Trophoblast cell (in vitro differentiated cells and primary cell): ENCODE measurements around the gene EPB42.

ENCODE experiments used
- DNase-seq, 2 donors: peaks; one replicate each; pipeline ENCODE4 v3.0.0-alpha.2; 2016
- H2AFZ ChIP-seq: 2 replicates; pipeline ENCODE4 v1.6.1; 2013; ENCODE audit warnings: low read length, moderate library complexity, mild to moderate bottlenecking; ENCODE audit not compliant: insufficient read depth, poor library complexity
- H2AK5ac ChIP-seq: 2 replicates; pipeline ENCODE4 v1.6.1; 2013; ENCODE audit warnings: mild to moderate bottlenecking, low read length
- H2BK120ac ChIP-seq: 2 replicates; pipeline ENCODE4 v1.6.1; 2013; ENCODE audit warnings: low read length, mild to moderate bottlenecking, moderate library complexity; ENCODE audit not compliant: insufficient read depth, poor library complexity
- H2BK12ac ChIP-seq: 2 replicates; pipeline ENCODE4 v1.6.1; 2013; ENCODE audit warnings: mild to moderate bottlenecking, low read length, moderate library complexity
- H2BK5ac ChIP-seq: 2 replicates; pipeline ENCODE4 v1.6.1; 2013; ENCODE audit warnings: low read length, low read depth, moderate library complexity, mild to moderate bottlenecking; ENCODE audit not compliant: poor library complexity
- H3K14ac ChIP-seq: 2 replicates; pipeline ENCODE4 v1.6.1; 2013; ENCODE audit warnings: mild to moderate bottlenecking, low read length
- H3K18ac ChIP-seq: 2 replicates; pipeline ENCODE4 v1.6.1; 2013; ENCODE audit warnings: mild to moderate bottlenecking, low read length
- H3K23ac ChIP-seq: 2 replicates; pipeline ENCODE4 v1.6.1; 2013; ENCODE audit warnings: low read length
- H3K27ac ChIP-seq: 2 replicates; pipeline ENCODE4 v1.5.1; 2013; ENCODE audit warnings: low read depth, mild to moderate bottlenecking, inconsistent platforms, low read length, moderate library complexity
- H3K27me3 ChIP-seq: 2 replicates; pipeline ENCODE4 v1.6.1; 2013; ENCODE audit warnings: inconsistent platforms, mild to moderate bottlenecking, low read length, moderate library complexity; ENCODE audit not compliant: insufficient read depth
- H3K36me3 ChIP-seq, 2 experiments: 1 replicate in 1 of 2; 2 replicates in 1 of 2; pipeline ENCODE4 v1.6.1; 2013; ENCODE audit warnings: low read length in 2 of 2, mild to moderate bottlenecking in 2 of 2, moderate library complexity in 1 of 2; ENCODE audit not compliant: insufficient read depth in 2 of 2, control insufficient read depth in 1 of 2
- H3K4ac ChIP-seq: 2 replicates; pipeline ENCODE4 v1.6.1; 2013; ENCODE audit warnings: low read depth, mild to moderate bottlenecking, low read length, moderate library complexity
- H3K4me1 ChIP-seq, 2 experiments: 1 replicate in 1 of 2; 2 replicates in 1 of 2; pipeline ENCODE4 v1.6.1; 2013; ENCODE audit warnings: low read length in 2 of 2, mild to moderate bottlenecking in 2 of 2, moderate library complexity in 1 of 2; ENCODE audit not compliant: insufficient read depth in 2 of 2, control insufficient read depth in 1 of 2
- H3K4me2 ChIP-seq: 2 replicates; pipeline ENCODE4 v1.6.1; 2013; ENCODE audit warnings: inconsistent platforms, mild to moderate bottlenecking, low read length, moderate library complexity
- H3K4me3 ChIP-seq: 2 replicates; pipeline ENCODE4 v1.5.1; 2013; ENCODE audit warnings: mild to moderate bottlenecking, low read depth, low read length, inconsistent platforms
- H3K79me1 ChIP-seq: one replicate; pipeline ENCODE4 v1.6.1; 2013; ENCODE audit warnings: low read length
- H3K79me2 ChIP-seq: 2 replicates; pipeline ENCODE4 v1.6.1; 2013; ENCODE audit warnings: low read length, mild to moderate bottlenecking; ENCODE audit not compliant: control insufficient read depth, insufficient read depth, poor library complexity
- H3K9ac ChIP-seq: 2 replicates; pipeline ENCODE4 v1.6.1; 2013; ENCODE audit warnings: mild to moderate bottlenecking, low read length
- H3K9me3 ChIP-seq: 2 replicates; pipeline ENCODE4 v1.6.1; 2013; ENCODE audit warnings: low read depth, mild to moderate bottlenecking, control low read depth, inconsistent platforms, low read length; ENCODE audit not compliant: insufficient read depth
- H4K12ac ChIP-seq: 2 replicates; pipeline ENCODE4 v1.6.1; 2013; ENCODE audit warnings: low read depth, mild to moderate bottlenecking, low read length, moderate library complexity
- H4K8ac ChIP-seq: 2 replicates; pipeline ENCODE4 v1.6.1; 2013; ENCODE audit warnings: low read depth, mild to moderate bottlenecking, low read length, moderate library complexity
- H4K91ac ChIP-seq: one replicate; pipeline ENCODE4 v1.6.1; 2013; ENCODE audit warnings: low read depth, mild to moderate bottlenecking, low read length, moderate library complexity
- WGBS: extraction: QIAGEN DNeasy Blood & Tissue Kit; methylation state at CpG from one replicate; pipeline ENCODE4 v1.1.7; 2013; ENCODE audit warnings: missing lambda C conversion rate; ENCODE audit not compliant: insufficient read length, insufficient coverage; ENCODE audit errors: extremely low coverage; 5-methylcytosine and 5-hydroxymethylcytosine counted together

EPB42 gene

DNA sequence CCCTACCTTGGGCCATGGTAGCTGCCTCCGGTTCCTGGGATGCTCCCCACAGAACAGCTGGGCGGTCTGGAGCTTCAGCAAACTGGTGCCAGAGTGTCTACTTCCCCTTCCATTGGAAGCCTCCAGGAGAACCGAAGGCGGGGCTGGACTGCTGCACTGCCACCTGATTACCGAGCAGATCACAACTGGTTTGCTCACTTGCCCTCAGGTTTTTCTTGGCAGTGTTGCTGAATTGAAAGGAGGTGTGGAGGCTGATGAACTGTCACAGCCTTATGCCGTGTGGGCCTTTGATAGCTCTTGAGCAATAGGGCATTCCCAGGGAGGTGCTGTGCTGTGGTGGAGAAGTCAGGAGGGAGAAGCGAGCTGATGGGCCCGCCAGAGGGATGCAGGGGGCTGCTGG is 46.0 kb upstream of the EPB42 start, which contains the start of gene TGM5:
Gene TGM5 (minus strand): TSS at position 95 of the 400 bp plus-strand sequence. CDS start 79 bp downstream, at position 16.
- Histone ChIP-seq H3K79me2 (no peaks in the 10 kb centered on the region), H3K36me3 (no peaks in the 10 kb centered on the region), H3K9me3 (peaks cover 2% of the 10 kb centered on the region), H3K27me3 (no peaks in the 10 kb centered on the region), H4K91ac (no peak within 1 kb of the TSS), H3K4ac (no peak within 1 kb of the TSS), H3K18ac (no peak within 1 kb of the TSS), H3K79me1 (no peaks in the 10 kb centered on the region), H3K4me1 (no peaks in the 10 kb centered on the region), H3K14ac (no peak within 1 kb of the TSS), H3K4me2 (no peak within 1 kb of the TSS), H3K4me3 (no peak within 1 kb of the TSS), H3K27ac (no peak within 1 kb of the TSS), H4K12ac (no peak within 1 kb of the TSS), H3K9ac (no peak within 1 kb of the TSS), H2AFZ (no peak within 1 kb of the TSS), H3K23ac (no peak within 1 kb of the TSS), H2BK120ac (no peak within 1 kb of the TSS), H2BK5ac (no peak within 1 kb of the TSS), H2BK12ac (no peak within 1 kb of the TSS), H4K8ac (no peak within 1 kb of the TSS), H2AK5ac (no peak within 1 kb of the TSS)
- WGBS: no CpG with 5 or more reads among the region's 8 CpGs
- no peak for DNase-seq

DNA sequence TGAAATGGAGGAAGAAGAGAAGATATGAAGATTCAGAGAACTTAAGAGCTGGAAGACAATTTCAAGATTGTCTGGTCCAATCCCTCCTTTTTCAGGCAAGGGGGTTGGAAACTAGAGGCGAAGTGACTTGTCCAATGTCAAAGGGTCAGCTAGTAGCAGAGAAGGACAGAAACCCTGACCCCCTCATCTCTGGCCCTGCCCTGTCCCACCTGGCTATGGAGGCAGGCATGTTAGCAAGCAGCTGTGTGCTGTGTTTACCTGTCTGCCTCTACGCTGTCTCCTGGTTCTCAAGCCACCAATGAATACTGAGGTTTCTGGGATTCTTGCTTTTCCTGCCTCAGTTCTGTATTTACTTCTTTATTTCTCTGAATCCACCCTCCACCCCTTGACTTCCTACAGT is 45.6 kb upstream of the EPB42 start:
- Histone ChIP-seq H4K91ac (no peak overlapping the region), H2AK5ac (no peak overlapping the region), H3K23ac (no peak overlapping the region), H3K36me3 (no peaks in the 10 kb centered on the region), H4K8ac (no peak overlapping the region), H3K4me2 (no peak overlapping the region), H3K4me1 (no peaks in the 10 kb centered on the region), H2AFZ (no peak overlapping the region), H3K4ac (no peak overlapping the region), H2BK12ac (no peak overlapping the region), H4K12ac (no peak overlapping the region), H3K27me3 (no peaks in the 10 kb centered on the region), H3K79me1 (no peaks in the 10 kb centered on the region), H3K9ac (no peak overlapping the region), H3K27ac (no peak overlapping the region), H3K4me3 (no peak overlapping the region), H3K14ac (no peak overlapping the region), H3K18ac (no peak overlapping the region), H2BK5ac (no peak overlapping the region), H2BK120ac (no peak overlapping the region), H3K79me2 (no peaks in the 10 kb centered on the region), H3K9me3 (peaks cover 2% of the 10 kb centered on the region)
- no CpG with 5 or more reads among the region's 2 CpGs for WGBS
- DNase-seq: no peak

DNA sequence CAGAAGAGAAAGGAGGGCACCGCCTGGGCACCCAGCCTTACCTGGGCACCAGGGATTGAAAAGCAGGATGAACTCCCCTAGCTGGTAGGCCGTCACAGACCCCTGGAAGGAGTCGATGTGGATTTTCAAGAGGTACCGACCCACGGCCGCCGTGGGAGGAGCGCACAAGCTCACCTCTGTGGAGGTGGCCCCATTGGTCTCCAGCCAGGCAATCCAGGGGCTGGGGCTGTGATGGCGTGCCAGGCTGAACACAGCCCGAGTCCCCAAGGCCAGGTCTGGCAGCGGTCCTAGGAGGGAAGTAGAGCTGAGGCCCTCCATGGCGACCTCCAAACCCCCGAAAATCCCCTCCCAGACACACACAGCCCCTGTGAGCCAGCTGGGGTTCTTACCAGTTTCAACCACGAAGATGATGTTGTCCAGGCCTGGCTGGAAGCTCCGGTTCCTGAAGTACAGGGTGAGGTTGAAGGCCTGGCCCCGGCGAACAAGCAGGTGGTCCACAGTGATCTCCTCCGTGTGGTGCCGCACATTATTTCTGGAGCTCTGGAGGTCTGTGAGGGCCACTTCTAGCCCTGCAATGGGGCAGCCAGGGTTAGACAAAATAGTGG is 39.3 kb upstream of the EPB42 start:
- Histone ChIP-seq H2BK5ac (no peak overlapping the region), H3K23ac (no peak overlapping the region), H2BK12ac (no peak overlapping the region), H4K12ac (no peak overlapping the region), H3K9me3 (peaks cover 2% of the 10 kb centered on the region), H2BK120ac (no peak overlapping the region), H3K4me1 (no peaks in the 10 kb centered on the region), H2AK5ac (no peak overlapping the region), H3K79me2 (no peaks in the 10 kb centered on the region), H3K36me3 (no peaks in the 10 kb centered on the region), H2AFZ (no peak overlapping the region), H3K27me3 (no peaks in the 10 kb centered on the region), H3K14ac (no peak overlapping the region), H3K4me2 (no peak overlapping the region), H3K4me3 (no peak overlapping the region), H3K79me1 (no peaks in the 10 kb centered on the region), H3K4ac (no peak overlapping the region), H4K8ac (no peak overlapping the region), H3K27ac (no peak overlapping the region), H4K91ac (no peak overlapping the region), H3K9ac (no peak overlapping the region), H3K18ac (no peak overlapping the region)
- DNase-seq: no peak
- no CpG with 5 or more reads among the region's 19 CpGs for WGBS

DNA sequence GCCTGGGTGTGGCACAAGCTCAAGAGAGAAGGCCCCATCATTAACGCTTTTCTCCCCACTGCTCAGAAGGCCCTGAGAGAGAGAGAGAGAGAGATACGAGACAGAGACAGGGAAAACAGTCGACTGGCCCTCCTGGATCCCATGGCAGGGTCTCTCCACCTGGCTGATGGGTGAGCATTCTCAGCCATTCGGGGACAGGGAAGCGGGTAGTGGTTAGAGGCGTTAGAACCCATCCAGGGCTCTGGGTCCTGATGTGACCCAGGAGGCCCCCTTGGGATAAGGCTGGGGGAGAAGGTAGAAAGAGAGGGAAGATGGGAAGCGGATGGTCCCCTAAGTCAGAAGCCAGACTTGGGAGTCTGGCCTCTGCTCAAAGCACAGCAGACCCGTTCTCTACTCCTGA is 38.0 kb upstream of the EPB42 start:
- H3K79me1 ChIP-seq: no peaks in the 10 kb centered on the region
- no peaks in the 10 kb centered on the region for H3K79me2 ChIP-seq
- no peak overlapping the region for H3K23ac ChIP-seq
- no peaks in the 10 kb centered on the region for H3K4me1 ChIP-seq
- H2AK5ac ChIP-seq: no peak overlapping the region
- no peaks in the 10 kb centered on the region for H3K36me3 ChIP-seq
- H3K18ac ChIP-seq: no peak overlapping the region
- H2BK120ac ChIP-seq: no peak overlapping the region
- no peak for DNase-seq
- H4K91ac ChIP-seq: no peak overlapping the region
- H3K9ac ChIP-seq: no peak overlapping the region
- H3K4me2 ChIP-seq: no peak overlapping the region
- H3K4ac ChIP-seq: no peak overlapping the region
- H3K9me3 ChIP-seq: peaks cover 2% of the 10 kb centered on the region
- no peak overlapping the region for H3K14ac ChIP-seq
- no peak overlapping the region for H3K4me3 ChIP-seq
- no peak overlapping the region for H2BK5ac ChIP-seq
- H4K8ac ChIP-seq: no peak overlapping the region
- no peaks in the 10 kb centered on the region for H3K27me3 ChIP-seq
- no peak overlapping the region for H4K12ac ChIP-seq
- no CpG with 5 or more reads among the region's 8 CpGs for WGBS
- H2BK12ac ChIP-seq: no peak overlapping the region
- H3K27ac ChIP-seq: no peak overlapping the region
- no peak overlapping the region for H2AFZ ChIP-seq
